Thoracic aorta (tissue), 2 donors: ENCODE data around the gene NDOR1. TPM values are rescaled to one million over a fixed set of nuclear protein-coding genes. Genes with fewer than 3 reads are reported as not detected.

ENCODE experiments used
- ATAC-seq: fragments of 150-250 bp; one replicate; pipeline ENCODE4 v1.8.0; 2017; ENCODE audit warnings: low read depth; ENCODE audit not compliant: insufficient number of reproducible peaks, low FRiP score
- DNase-seq: peaks from one replicate; pipeline ENCODE4 v3.0.0-alpha.2; 2020; ENCODE audit warnings: low spot score
- H3K27ac ChIP-seq, 2 donors: fragments of 200-600 bp; sonication (generic); 1 replicate in 1 of 2; 2 replicates in 1 of 2; pipeline ENCODE4 v1.5.1; 2016; ENCODE audit warnings: mild to moderate bottlenecking in 2 of 2, moderate library complexity in 2 of 2
- H3K27me3 ChIP-seq: fragments of 200-600 bp; sonication (generic); replicated peaks from 2 replicates; pipeline ENCODE4 v1.6.0; 2016; ENCODE audit warnings: mild to moderate bottlenecking; ENCODE audit not compliant: insufficient read depth
- H3K36me3 ChIP-seq: fragments of 200-600 bp; sonication (generic); one replicate; pipeline ENCODE4 v1.5.1; 2016
- H3K4me1 ChIP-seq, 2 donors: fragments of 200-600 bp; sonication (generic); 1 replicate in 1 of 2; 2 replicates in 1 of 2; pipeline versions ENCODE4 v1.5.1 to v1.6.0; 2016; ENCODE audit warnings: low read depth in 2 of 2, mild to moderate bottlenecking in 1 of 2; ENCODE audit not compliant: control insufficient read depth in 1 of 2
- H3K4me3 ChIP-seq: fragments of 200-600 bp; sonication (generic); 2 replicates; pipeline ENCODE4 v1.5.1; 2016; ENCODE audit warnings: mild to moderate bottlenecking
- H3K9me3 ChIP-seq: fragments of 200-600 bp; sonication (generic); 2 replicates; pipeline ENCODE4 v1.5.1; 2016
- total RNA-seq, 2 donors: library from RNA; depleted of rRNA; stranded (reverse); fragments of >200 nt; gene quantifications; one replicate each; pipeline versions ENCODE4 v1.1.0 to v1.2.3, GENCODE V29; 2016
- TF ChIP-seq, protein P1 (sequence below): fragments of 200-600 bp; sonication (generic); IDR thresholded peaks from one replicate; pipeline ENCODE4 v1.5.1; 2019; ENCODE audit warnings: antibody characterized with exemption

The NDOR1 gene
- total RNA-seq, 2 donors from 2014 or later, result 13.3 to 17.7 TPM

GRCh38 chr9:137223078-137223970, 17.8 kb downstream of the NDOR1 start:
- Histone ChIP-seq H3K4me3 (peak overlapping the region; percentile 83), H3K4me1 (peaks cover 7 to 19% of the 10 kb centered on the region in 2 donors), H3K27me3 (no peaks in the 10 kb centered on the region), H3K36me3 (no peaks in the 10 kb centered on the region), H3K27ac (peak overlapping the region; percentile 89 to 96), H3K9me3 (no peaks in the 10 kb centered on the region)
- DNase-seq, result peak; percentile 93
- TF ChIP-seq, protein P1, sequence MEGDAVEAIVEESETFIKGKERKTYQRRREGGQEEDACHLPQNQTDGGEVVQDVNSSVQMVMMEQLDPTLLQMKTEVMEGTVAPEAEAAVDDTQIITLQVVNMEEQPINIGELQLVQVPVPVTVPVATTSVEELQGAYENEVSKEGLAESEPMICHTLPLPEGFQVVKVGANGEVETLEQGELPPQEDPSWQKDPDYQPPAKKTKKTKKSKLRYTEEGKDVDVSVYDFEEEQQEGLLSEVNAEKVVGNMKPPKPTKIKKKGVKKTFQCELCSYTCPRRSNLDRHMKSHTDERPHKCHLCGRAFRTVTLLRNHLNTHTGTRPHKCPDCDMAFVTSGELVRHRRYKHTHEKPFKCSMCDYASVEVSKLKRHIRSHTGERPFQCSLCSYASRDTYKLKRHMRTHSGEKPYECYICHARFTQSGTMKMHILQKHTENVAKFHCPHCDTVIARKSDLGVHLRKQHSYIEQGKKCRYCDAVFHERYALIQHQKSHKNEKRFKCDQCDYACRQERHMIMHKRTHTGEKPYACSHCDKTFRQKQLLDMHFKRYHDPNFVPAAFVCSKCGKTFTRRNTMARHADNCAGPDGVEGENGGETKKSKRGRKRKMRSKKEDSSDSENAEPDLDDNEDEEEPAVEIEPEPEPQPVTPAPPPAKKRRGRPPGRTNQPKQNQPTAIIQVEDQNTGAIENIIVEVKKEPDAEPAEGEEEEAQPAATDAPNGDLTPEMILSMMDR, result no peak
- ATAC-seq, result peak; percentile 80

DNA sequence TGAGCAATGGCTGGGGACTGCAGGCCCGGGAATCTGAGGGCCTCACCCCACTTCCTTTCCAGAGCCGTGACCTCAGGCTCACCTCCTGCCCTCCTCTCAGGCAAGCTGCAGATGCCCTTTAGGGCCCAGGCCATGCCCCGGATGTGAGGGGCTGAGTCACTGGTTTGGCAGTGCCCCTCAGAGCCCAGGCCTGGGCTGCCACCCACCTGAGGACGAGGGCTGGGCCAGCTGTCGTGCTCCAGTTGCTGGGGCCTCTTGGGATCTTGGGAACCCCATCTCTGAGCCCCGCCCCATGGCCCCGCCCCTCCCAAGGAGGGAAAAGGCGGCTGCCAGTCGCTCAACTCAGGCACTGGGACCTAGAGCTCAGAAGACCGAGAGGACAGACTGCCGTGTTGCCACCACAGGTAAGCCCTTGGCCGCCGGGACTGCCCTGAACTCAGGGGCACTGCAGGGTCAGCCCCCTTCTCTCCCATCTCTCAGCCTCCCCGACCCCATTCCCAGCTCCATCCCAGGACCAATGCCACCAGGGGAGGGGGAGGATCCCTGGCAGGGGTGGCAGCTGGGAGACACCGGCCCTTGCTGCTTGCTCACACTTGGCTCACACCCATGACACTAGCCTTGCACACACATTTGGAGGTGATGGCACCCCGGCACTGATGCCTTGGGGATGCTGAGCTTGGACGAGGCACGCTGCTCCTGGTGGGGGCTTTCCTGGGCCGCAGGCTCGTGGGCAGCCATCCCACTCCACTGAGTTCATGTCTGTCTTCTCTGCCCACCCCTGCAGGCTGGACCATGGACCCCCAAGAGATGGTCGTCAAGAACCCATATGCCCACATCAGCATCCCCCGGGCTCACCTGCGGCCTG, 19.6 kb downstream of the NDOR1 start, which contains the start of gene CYSRT1:
TSS of gene CYSRT1 (plus strand) at position 345 of the 865 bp plus-strand sequence. CDS start at position 793, 448 bp downstream.
- no peak for ATAC-seq
- peak within 1 kb of the TSS; percentile 83 for H3K4me3 ChIP-seq
- peaks cover 7 to 19% of the 10 kb centered on the region in 2 donors for H3K4me1 ChIP-seq

GRCh38 chr9:137225699-137226331, 20.3 kb downstream of the NDOR1 start:
- no peak overlapping the region for H3K4me3 ChIP-seq
- H3K36me3 ChIP-seq, result no peaks in the 10 kb centered on the region
- peaks cover 7 to 19% of the 10 kb centered on the region in 2 donors for H3K4me1 ChIP-seq
- H3K27ac ChIP-seq, result no peak overlapping the region
- TF ChIP-seq, protein P1, result no peak
- no peak for ATAC-seq
- H3K9me3 ChIP-seq, result no peaks in the 10 kb centered on the region
- no peaks in the 10 kb centered on the region for H3K27me3 ChIP-seq
- DNase-seq, result no peak

More for the DNA sequence above, 19.6 kb downstream of the NDOR1 start, which contains the start of gene CYSRT1:
- Histone ChIP-seq H3K36me3 (no peaks in the 10 kb centered on the region), H3K27me3 (no peaks in the 10 kb centered on the region), H3K9me3 (no peaks in the 10 kb centered on the region), H3K27ac (peak within 1 kb of the TSS; percentile 89 to 96)
- TF ChIP-seq, protein P1, result no peak
- no peak for DNase-seq

GRCh38 chr9:137226338-137227053, 21.0 kb downstream of the NDOR1 start:
- no peaks in the 10 kb centered on the region for H3K36me3 ChIP-seq
- DNase-seq, result no peak
- H3K27me3 ChIP-seq, result no peaks in the 10 kb centered on the region
- TF ChIP-seq, protein P1, result no peak
- H3K27ac ChIP-seq, result no peak overlapping the region
- no peak overlapping the region for H3K4me3 ChIP-seq
- peaks cover 7 to 18% of the 10 kb centered on the region in 2 donors for H3K4me1 ChIP-seq
- H3K9me3 ChIP-seq, result no peaks in the 10 kb centered on the region
- ATAC-seq, result no peak
